ENCODE data around the gene CHTOP.

DNA sequence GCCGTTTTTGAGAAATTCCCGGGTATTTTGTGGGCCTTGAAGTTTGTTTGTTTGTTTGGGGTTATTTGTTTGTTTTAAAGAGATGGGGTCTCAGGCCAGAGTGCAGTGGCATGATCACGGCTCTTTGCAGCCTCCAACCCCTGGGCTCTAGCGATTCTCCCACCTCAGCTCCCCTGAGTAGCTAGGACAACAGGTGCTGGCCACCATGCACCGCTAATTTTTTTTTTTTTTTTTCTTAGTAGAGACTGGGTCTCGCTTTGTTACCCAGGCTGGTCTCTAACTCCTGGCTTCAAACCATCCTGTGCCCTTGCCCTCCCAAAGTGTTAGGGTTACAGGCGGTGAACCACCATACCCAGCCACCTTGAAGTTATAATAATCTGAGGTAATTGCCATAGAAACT is 2.0 kb downstream of the CHTOP start:
- TF ChIP-seq, protein P1, sequence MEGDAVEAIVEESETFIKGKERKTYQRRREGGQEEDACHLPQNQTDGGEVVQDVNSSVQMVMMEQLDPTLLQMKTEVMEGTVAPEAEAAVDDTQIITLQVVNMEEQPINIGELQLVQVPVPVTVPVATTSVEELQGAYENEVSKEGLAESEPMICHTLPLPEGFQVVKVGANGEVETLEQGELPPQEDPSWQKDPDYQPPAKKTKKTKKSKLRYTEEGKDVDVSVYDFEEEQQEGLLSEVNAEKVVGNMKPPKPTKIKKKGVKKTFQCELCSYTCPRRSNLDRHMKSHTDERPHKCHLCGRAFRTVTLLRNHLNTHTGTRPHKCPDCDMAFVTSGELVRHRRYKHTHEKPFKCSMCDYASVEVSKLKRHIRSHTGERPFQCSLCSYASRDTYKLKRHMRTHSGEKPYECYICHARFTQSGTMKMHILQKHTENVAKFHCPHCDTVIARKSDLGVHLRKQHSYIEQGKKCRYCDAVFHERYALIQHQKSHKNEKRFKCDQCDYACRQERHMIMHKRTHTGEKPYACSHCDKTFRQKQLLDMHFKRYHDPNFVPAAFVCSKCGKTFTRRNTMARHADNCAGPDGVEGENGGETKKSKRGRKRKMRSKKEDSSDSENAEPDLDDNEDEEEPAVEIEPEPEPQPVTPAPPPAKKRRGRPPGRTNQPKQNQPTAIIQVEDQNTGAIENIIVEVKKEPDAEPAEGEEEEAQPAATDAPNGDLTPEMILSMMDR (conservative IDR thresholded peaks at IDR 0.05; ENCODE audit: low read depth, low read length), result no peak
- TF ChIP-seq BHLHE40 (IDR thresholded peaks at IDR 0.05; ENCODE audit: low read depth, low read length) (no peak), POLR2A (IDR thresholded peaks at IDR 0.05; ENCODE audit: low read depth, low read length) (no peak), MAFK (IDR thresholded peaks at IDR 0.05; ENCODE audit: low read depth, low read length) (no peak), RFX5 (IDR thresholded peaks at IDR 0.05; ENCODE audit: low read depth, low read length) (no peak), RAD21 (IDR thresholded peaks at IDR 0.05; ENCODE audit: low read length) (no peak), RCOR1 (IDR thresholded peaks at IDR 0.05; ENCODE audit: insufficient replicate concordance, low read length) (no peak)
- TF ChIP-seq, protein P2, sequence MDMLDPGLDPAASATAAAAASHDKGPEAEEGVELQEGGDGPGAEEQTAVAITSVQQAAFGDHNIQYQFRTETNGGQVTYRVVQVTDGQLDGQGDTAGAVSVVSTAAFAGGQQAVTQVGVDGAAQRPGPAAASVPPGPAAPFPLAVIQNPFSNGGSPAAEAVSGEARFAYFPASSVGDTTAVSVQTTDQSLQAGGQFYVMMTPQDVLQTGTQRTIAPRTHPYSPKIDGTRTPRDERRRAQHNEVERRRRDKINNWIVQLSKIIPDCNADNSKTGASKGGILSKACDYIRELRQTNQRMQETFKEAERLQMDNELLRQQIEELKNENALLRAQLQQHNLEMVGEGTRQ (IDR thresholded peaks at IDR 0.05; ENCODE audit: low read depth, low read length), result no peak
